CD4-positive, alpha-beta T cell treated with Interleukin-4 for 4 hours (primary cell): ENCODE results near the gene JCAD.

Experiments used
- DNase-seq: peaks from one replicate; pipeline ENCODE4 v3.0.0-alpha.2; 2020

The JCAD gene

DNA sequence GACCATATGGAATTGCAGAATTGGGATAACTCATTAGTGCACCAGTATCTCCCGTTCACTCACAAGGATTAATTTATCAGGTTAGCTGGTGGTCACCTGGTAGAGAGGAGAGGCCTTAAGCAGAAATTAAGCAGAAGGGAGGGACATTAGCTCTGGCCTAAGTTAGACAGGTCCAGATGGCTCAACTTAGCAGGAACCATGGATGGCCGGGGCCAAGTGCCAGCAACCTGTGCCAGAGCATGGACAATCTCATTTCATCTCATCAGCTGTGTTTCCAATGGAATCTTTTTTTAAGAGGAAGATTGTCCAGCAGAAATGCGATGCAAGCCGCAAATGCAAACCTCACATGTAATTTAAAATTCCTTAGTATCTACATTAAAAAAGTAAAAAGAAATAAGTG lies 82.2 kb downstream of the JCAD start:
- no peak for DNase-seq

DNA sequence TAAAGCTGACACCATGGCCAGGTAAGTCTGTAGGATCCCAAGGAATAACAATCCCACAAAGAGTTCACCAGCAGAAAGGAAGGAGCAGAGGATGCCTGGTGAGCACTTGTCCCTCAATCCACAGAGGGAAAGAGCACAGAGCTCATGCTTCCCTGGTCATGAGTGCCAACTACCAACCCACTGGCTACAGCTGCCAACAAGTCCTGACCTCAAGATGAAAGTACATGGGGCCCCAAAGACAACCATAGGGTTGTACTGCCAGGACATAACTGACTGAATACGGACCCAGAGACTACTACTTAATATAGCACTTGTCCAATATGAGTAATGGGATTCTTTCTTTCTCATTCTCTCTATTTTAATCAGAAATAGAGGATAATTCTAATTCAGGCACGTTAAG lies 83.3 kb downstream of the JCAD start:
- no peak for DNase-seq

DNA sequence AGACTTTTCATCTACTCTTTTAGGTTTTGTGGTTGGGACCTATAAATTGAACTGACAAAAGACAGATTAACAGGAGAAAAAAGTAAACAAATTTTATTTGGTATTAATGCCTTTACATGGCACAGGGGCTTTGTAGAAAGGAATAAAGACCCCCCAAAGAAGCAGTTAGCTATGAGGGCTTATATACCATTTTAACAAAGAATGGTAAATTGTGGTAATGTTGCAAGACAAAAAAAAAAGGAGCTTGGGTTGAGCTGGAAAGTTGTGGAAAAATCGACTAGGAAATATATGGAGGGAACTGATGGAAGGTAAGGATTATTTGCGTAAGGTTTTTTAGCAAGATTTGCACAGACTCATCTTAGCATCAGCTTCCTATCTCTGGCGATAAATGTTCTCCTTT lies 84.6 kb downstream of the JCAD start:
- no peak for DNase-seq

GRCh38 chr10:29973921-29974320 lies 85.5 kb downstream of the JCAD start:
- DNase-seq = no peak

GRCh38 chr10:29970576-29970975 lies 88.8 kb downstream of the JCAD start:
- no peak for DNase-seq

DNA sequence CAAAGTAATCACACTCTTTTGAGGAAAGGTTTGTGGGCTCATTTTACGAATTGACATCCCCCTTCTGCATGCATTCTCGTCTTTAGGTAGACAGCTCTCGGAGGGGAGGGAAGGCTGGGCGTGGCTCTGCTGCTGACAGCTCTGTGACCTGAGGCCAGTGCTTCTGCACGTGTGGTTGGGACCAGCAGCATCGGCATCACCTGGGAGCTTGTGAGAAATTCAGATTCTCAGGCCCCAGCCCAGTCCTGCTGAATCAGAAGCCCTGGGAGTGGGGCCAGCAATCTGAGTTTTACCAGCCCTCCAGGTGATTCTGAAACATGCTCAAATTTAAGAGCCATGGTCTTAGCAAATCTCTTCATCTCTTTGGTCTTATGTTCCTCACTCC lies 89.4 kb downstream of the JCAD start:
- DNase-seq = no peak

DNA sequence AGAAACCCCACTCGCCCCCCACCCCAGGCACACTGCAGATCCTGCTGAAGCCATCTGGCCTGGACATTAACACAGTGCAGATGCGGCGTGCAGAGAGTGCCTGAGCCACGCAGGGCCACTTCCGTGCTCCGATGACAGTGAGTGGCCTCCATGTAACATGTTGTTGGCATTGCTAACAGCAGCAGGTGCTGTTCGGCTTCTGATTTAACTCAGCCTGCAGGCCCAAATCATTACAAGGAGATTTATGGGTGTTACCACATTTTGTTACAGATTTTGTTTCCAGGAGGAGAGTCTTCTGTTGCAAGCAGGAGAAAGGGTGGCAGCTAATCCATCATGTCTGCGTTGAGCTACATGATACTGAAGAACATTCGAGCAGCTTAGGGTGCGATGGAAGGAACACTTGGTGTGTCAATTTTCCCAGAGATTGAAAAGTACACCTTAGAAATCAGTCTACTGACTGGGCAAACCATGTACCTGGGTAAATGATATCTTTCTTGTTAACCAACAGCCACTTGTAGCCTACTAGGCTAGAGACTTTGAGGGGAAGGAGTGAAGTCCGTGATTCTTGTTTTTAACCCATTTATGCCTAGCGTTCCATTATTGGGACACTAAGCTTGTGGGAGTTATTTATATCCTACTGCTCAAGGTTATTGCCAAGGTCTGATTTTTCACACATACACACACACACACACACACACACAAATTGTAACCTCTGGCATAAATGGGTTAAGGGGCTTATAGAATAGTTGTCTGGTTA lies 90.0 kb downstream of the JCAD start:
- DNase-seq = no peak

GRCh38 chr10:29968585-29968984 lies 90.8 kb downstream of the JCAD start:
- no peak for DNase-seq

- no peak for DNase-seq
These were observed 93.1 kb downstream of the JCAD start for GRCh38 chr10:29966269-29966668.
